HG02884 (cell line): ENCODE results near the gene ATP5MG.
A peak's percentile ranks its signal among the peaks of the same experiment; 100 is the strongest.
"Not testable (repeated sequence)": the region's sequence is repeated elsewhere in the genome, so short reads cannot be mapped to it uniquely, and the experiment has no call there.

Source experiments
- ATAC-seq: cut with Tn5 transposase; IDR thresholded peaks from one replicate; pipeline ENCODE4 v1.9.1; 2021; ENCODE audit warnings: mild to moderate bottlenecking, moderate library complexity; ENCODE audit not compliant: unreplicated experiment

Gene ATP5MG

DNA sequence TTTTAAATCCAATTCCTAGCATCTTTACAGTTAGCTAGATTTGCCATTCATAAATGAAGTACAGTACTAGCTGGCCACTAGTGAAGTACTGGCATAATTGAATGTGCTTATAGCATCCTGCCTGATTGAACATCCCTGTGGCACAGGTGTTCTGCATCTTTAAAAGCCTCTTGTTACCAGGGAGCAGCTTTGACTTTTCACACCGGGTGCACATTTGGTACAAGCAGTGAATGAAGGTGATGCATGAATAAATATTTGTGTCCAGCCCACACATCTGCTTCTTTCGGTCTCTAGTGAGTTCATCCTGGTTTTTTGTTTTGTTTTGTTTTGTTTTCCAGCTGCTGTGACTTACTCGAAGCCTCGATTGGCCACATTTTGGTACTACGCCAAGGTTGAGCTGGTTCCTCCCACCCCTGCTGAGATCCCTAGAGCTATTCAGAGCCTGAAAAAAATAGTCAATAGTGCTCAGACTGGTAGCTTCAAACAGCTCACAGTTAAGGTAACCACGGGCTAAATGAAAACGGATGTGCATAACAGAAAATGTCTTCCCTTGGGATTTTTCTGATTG lies 5.3 kb downstream of the ATP5MG start:
- no peak for ATAC-seq

DNA sequence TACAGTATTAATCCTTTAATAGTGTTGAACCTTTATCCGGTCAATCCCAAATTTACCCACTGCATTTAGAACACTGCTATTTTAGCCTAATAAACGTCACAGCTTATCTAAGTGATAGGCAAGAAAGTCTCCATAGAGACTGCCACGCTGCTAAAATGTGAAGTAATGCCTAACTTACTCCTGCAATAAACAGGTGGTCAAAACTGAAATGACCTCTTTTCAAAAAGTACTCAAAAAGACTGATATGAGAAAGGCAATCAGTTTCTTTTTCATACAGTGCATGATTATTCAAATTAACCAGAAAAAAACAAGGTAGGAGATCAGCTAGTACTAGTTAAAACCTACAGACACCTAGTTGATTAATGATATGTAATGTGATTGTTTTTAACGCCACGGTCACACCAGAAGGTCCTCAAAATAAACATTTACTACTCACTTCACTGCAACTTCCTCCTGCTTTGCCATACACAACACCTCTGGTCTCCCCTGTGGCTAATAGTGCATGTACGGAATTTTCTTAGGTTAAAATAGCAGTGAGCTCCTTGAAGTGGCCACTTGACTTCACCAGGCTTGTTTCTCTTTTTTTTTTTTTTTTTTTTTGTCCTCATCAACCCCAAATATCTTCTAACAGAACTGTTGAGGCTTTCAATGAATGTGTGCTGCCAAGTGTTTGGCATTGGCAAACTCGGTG lies 8.8 kb downstream of the ATP5MG start:
- no peak for ATAC-seq

DNA sequence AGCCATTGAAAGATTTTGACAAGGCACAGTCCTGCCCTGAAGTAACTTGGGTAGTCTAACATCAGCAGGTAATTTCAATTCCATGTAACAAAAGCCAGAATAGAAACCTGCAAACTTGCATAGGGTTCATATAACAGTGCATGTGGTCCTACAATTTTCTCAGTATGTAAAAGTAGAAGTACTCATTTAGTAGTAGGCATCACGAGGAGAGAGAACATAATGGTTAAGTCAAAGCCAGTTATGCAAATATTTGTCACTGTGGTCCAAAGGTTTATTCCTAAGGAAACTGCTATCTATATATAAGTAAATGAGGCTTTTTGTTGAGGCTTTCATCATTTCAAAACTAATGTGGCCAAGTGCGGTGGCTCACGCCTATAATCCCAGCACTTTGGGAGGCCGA lies 10.1 kb downstream of the ATP5MG start:
- no peak for ATAC-seq

DNA sequence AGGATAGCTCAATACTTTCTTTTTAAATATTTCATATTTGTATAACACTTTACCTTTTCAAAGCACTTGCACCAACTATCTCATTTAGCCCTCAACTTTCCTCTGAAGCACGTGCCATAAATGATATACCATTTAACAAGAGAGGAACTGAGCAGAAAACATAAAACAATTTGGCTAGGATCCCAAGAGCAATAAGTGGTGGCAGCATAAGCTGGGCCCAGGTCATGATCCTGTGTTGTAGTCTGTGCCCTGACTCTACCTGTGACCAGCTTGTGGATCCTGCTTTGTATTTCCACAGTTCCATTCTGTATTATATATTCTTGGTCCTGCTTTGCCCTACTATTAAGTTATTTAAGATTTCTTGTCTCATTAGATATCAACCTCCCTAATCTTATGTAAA lies 11.5 kb downstream of the ATP5MG start:
- no peak for ATAC-seq

DNA sequence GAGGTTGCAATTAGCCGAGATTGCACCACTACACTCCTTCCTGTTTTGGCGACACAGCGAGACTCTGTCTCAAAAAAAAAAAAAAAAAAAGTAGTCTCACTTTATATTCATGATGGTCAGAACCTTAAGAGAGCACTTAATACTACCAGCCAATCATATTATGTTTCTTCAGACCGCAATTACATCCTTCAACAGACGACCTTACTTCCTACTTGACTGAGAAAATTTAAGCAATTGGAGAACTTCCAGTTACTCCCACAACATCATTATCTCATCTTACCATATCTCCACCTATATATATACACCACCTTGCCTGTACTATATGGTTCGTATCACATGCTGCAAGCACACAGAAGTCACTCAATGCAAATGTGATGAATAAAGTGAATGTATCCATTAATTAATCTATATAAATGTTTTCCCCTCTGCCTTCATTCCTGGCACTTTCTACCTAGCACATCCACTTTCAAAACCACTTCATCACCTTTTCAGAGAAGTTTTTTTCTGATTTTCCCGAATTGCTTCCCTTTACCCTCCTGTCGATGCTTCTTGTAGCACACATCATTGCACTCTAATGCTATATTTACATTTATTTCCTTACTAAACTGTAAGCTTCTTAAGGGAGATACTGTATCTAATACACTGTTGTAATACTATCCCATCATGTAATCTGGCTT lies 13.8 kb downstream of the ATP5MG start:
- ATAC-seq = no peak

GRCh38 chr11:118415739-118416068 lies 14.3 kb downstream of the ATP5MG start:
- ATAC-seq = no peak

DNA sequence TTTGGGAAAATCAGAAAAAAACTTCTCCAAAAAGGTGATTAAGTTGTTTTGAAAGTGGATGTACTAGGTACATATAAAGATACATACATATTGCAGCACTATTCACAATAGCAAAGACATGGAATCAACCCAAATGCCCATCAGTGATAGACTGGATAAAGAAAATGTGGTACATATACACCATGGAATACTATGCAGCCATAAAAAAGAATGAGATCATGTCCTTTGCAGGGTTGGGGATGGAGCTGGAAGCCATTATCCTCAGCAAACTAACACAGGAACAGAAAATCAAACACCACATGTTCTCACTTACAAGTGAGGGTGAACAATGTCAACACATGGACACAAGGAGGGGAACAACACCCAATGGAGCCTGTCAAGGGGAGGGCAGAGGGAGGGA lies 15.5 kb downstream of the ATP5MG start:
- ATAC-seq = not testable (repeated sequence)

DNA sequence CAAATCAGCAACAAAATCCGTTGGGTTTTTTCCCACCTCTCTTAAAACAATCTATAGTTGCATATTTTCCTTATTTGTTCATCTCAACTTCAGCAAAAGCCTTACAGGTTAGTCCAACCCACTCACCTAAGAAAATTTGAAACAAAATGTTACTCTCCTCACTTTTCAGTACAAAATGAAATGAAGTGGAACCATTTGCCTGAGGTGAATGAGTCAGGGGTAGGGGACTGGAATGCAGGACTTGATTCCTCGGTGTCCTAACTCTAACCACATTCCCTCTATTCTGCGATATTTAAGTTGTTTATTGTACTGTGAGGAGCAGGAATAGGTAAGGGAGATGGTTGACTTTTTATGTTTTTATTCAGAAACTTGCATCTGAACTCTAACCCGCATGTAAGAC lies 16.4 kb downstream of the ATP5MG start:
- no peak for ATAC-seq

- ATAC-seq = no peak
Observed at GRCh38 chr11:118418766-118419165, 17.4 kb downstream of the ATP5MG start.

DNA sequence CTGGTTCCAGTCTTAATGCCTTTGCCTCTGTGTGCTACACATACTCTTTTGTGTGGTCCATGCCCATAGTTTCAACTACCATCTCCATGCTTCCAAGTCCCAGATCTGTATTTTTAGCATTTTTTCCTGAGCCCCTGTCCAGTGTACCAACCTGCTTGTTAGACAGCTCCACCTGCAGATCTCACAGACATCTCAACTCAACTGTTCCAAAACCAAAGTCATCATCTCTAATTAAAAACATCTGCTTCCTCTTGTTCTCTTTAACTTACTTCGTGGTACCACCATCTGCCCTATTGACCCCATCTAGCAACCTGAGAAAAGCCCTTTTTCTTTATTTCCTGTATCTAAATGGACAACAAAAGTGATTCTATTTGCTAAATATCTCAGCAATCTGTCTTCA lies 26.3 kb downstream of the ATP5MG start:
- ATAC-seq = no peak

DNA sequence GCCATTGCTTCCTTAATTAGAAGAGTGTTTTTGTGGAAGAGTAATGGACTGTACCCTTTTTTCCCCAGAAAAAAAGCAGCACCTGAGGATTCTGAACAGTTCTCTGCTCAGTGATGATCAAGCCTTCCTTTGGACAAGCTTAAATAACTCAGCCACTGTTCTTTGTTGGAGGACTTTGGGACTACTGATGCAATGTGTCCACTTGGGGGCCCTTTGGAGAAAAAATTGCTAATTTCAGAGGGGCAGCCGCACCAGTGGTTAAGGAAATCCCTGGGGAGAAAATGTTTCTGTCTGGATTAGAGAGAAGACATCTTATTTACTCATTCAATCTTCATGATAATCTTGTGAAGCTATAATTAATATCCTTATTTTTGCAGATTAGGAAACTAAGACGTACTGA lies 29.6 kb downstream of the ATP5MG start:
- ATAC-seq = no peak

DNA sequence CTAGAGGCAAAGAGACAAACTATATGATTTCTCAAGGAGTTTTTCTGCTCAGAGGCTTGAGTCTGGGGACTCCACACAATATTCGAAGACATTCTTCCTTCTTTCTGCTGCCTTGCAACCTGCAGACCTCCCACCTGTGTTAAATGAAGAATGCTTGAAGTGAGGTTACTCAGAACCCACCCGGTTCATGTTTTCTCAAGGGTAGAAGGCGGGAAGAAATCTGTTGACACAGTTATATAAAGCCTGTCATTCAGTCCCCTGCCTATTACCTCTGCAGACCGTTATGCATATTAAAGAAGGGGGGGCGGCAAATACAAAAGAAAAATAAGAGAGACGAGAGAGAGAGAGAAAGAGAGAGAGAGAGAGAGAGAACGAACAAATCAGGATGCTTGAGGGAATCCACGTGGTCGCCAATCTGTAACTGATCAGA lies 32.7 kb downstream of the ATP5MG start:
- no peak for ATAC-seq

DNA sequence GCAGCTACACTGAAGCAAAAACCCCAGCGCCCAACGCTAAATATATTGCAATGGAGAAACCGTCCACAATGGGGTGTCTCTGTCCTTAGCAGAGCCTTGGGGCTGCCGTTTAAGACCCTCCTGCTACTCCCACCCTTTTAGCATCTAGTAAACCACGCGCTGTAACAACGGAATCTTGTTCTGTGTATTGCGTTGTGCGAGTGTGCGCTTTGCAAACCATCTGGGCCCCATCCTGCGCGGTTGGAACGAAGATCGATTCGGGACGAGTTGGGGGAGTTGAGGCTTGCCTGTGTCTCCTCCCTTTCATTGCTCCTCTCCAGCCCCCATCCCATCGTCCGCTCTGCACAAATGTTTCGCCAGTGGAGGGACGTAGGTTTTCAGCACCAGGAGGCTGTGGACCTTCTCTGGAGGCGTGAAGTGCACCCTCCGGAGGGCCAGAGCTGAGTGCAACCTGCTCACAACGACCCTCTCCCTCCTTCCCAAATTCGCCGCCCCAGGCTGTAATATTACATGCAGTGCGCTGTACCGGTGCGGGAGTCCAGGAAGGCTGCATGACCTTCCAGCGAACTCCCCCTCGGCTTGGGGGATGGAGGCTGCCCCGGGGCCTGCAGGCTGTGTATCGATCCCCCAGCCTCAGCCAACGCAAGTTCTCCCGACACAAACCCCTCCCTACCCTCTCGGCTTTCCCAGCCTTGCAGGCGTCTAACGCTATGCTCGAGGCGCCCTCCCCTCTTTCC lies 33.3 kb downstream of the ATP5MG start:
- ATAC-seq = no peak

- ATAC-seq = peak; percentile 24
Observed at GRCh38 chr11:118435290-118435892, 34.0 kb downstream of the ATP5MG start.

DNA sequence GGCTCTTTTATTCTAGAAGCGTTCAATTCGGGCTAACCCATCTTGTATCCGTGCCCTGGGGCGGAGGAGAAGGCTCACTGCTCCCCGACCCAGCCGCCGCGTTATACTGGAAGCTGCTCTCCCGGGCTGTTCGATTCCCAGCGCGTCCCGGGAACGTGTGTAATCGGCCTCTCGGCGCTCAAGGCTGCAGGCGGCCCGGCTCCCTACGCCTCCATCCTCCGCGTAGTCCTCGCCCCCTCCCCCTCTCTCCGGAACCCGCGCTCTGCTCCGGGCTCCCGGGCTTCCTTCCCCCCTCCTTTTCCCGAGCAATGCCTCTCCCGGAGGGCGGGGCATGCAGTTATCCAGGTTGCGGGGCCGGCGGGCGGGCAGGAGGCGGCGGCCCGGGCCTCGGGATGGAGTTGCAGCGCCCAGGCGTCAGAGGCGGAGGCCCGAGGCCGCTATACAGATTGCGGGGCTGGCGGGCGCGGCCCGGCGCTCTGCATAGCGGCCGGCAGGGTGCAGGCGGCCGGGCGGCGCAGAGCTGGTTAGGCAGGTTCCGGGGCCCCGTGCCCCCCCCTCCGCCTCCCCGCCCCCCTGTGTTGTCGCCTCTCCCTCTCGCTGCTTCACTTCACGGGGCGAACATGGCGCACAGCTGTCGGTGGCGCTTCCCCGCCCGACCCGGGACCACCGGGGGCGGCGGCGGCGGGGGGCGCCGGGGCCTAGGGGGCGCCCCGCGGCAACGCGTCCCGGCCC lies 34.7 kb downstream of the ATP5MG start, which contains the start of gene KMT2A:
Gene KMT2A, plus strand, starts transcription at position 600 of the 732 bp plus-strand sequence. Its CDS starts 21 bp downstream, at position 621.
- ATAC-seq = peak; percentile 45

DNA sequence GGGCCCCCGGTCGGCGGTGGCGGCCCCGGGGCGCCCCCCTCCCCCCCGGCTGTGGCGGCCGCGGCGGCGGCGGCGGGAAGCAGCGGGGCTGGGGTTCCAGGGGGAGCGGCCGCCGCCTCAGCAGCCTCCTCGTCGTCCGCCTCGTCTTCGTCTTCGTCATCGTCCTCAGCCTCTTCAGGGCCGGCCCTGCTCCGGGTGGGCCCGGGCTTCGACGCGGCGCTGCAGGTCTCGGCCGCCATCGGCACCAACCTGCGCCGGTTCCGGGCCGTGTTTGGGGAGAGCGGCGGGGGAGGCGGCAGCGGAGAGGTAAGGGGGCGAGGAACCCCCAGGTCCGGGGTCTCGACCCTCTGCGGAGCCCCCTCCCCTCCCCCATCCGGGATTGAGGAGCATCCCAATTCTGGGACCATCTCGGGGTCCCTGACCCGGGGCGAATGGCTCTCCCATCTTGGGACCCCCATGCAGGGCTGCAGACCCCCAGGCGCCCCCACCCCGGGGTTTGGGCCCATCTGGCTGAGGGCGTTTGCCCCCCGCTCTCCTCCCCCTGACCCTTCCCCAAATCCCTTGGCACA lies 35.3 kb downstream of the ATP5MG start:
- peak; percentile 4 for ATAC-seq

GRCh38 chr11:118437208-118438125 lies 36.1 kb downstream of the ATP5MG start:
- no peak for ATAC-seq

DNA sequence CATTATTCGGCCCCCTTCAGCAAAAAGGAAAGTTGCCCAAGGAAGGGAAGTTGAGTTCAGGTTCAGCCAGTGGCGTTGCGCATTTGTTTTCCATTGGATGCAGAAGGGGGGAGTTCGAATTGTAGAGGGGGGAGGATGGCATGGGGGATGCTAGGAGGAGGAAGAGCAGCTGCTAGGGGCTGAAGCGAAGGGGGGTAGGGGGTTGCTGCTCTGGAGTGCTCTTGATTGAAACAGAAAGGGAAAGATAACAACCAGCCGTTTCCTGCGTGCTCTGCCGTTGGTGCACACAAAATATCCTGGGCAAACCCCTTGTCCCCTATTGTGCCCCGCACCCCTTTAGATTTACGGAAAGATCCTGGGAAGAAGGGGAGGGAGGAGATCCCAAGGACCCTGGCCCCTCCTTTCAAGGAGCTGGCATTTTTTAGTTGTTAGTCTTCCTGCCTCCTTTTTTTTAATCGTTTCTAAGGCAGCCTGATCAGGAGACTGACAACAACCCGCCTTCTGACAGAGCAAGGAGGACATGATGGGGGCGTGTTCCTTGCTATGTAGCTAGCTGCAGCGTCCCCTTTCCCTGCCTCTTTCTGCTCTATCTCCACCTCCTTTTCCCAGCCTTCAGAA lies 37.0 kb downstream of the ATP5MG start:
- no peak for ATAC-seq

- ATAC-seq = no peak
Observed at GRCh38 chr11:118439646-118440045, 38.2 kb downstream of the ATP5MG start.
